NT2/D1 (cell line): ENCODE measurements around the gene GPNMB.
"Not testable (repeated sequence)": the region's sequence is repeated elsewhere in the genome, so short reads cannot be mapped to it uniquely, and the experiment has no call there.

Experiments used
- DNase-seq: peaks from one replicate; pipeline ENCODE4 v3.0.0-alpha.2; 2011; ENCODE audit warnings: low read depth, low spot score
- H3K27me3 ChIP-seq: 2 replicates; pipeline ENCODE4 v1.6.0; 2011; ENCODE audit warnings: mild to moderate bottlenecking; ENCODE audit not compliant: insufficient read length, insufficient read depth
- H3K36me3 ChIP-seq: 2 replicates; pipeline ENCODE4 v1.6.1; 2011; ENCODE audit warnings: mild to moderate bottlenecking, low read length, mixed read lengths; ENCODE audit not compliant: insufficient read depth, insufficient read length
- H3K4me1 ChIP-seq: 2 replicates; pipeline ENCODE4 v1.5.1; 2011; ENCODE audit not compliant: insufficient read depth, insufficient read length
- H3K4me3 ChIP-seq: 2 replicates; pipeline ENCODE4 v1.5.1; 2011; ENCODE audit warnings: low read depth; ENCODE audit not compliant: insufficient read length
- H3K9ac ChIP-seq: 2 replicates; pipeline ENCODE4 v1.6.0; 2011; ENCODE audit warnings: low read depth; ENCODE audit not compliant: insufficient read length
- H3K9me3 ChIP-seq: 2 replicates; pipeline ENCODE4 v1.5.1; 2011; ENCODE audit warnings: mild to moderate bottlenecking, low read length; ENCODE audit not compliant: insufficient read depth
- SUZ12 ChIP-seq: IDR thresholded peaks from 2 replicates; pipeline ENCODE4 v1.6.1; 2011; ENCODE audit not compliant: insufficient read length, insufficient read depth; ENCODE audit errors: extremely low read depth
- YY1 ChIP-seq: IDR thresholded peaks from 2 replicates; pipeline ENCODE4 v1.6.1; 2011; ENCODE audit not compliant: insufficient read length, insufficient read depth
- ZNF274 ChIP-seq: IDR thresholded peaks from 2 replicates; pipeline ENCODE4 v1.6.1; 2011; ENCODE audit warnings: mild to moderate bottlenecking, low read depth, low read length

Gene GPNMB

DNA sequence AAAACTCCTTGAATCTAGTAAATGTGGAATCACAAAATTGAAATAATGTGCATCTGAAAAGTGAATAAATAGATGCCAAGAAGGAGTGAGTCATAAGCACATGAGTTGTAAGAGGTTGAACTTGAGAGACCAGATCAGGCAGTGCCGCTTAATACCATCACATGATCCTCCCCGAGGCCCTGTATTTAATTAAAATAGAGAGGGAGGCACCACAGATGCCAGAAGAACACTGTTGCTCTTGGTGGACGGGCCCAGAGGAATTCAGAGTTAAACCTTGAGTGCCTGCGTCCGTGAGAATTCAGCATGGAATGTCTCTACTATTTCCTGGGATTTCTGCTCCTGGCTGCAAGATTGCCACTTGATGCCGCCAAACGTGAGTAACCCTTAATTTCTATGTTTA is at the start of gene GPNMB:
TSS of gene GPNMB (plus strand) at position 221 of the 400 bp plus-strand sequence. CDS start at position 304, 83 bp downstream.
- H3K4me3 ChIP-seq, result no peak within 1 kb of the TSS
- no peaks in the 10 kb centered on the region for H3K27me3 ChIP-seq
- H3K36me3 ChIP-seq, result no peaks in the 10 kb centered on the region
- no peak for TF ChIP-seq ZNF274
- TF ChIP-seq YY1, result no peak
- TF ChIP-seq SUZ12, result no peak
- H3K9me3 ChIP-seq, result no peaks in the 10 kb centered on the region
- peaks cover 7% of the 10 kb centered on the region for H3K4me1 ChIP-seq
- no peak within 1 kb of the TSS for H3K9ac ChIP-seq
- DNase-seq, result no peak

DNA sequence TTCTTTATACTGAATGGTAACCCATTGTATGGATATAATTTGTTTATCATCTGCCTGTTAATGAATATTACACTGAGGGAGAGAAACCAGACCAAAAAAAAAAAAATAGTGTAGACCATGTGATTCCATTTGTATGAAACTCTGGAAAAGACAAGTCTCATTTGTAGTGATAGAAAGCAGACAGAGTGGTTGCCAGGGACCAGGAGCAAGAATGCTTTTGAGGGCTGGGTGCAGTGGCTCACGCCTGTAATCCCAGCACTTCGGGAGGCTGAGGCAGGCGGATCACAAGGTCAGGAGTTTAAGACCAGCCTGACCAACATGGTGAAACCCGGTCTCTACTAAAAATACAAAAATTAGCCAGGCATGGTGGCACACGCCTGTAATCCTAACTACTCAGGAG is 48.8 kb upstream of the GPNMB start:
- H3K9me3 ChIP-seq, result peaks cover 19% of the 10 kb centered on the region
- H3K27me3 ChIP-seq, H3K4me1 ChIP-seq, DNase-seq, H3K4me3 ChIP-seq, H3K9ac ChIP-seq: not testable (repeated sequence)
- peaks cover 77% of the 10 kb centered on the region for H3K36me3 ChIP-seq

DNA sequence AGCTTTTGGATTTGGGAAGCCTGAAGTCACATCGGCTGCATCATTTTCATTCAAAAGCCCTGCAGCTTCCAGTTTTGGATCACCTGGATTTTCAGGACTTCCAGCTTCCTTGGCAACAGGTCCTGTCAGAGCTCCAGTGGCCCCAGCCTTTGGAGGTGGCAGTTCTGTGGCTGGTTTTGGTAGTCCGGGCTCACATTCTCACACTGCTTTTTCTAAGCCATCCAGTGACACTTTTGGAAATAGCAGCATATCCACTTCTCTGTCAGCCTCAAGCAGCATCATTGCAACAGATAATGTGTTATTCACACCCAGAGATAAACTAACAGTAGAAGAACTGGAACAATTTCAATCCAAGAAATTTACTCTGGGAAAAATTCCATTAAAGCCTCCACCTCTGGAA is 46.2 kb upstream of the GPNMB start:
- DNase-seq, result no peak
- H3K36me3 ChIP-seq, result peaks cover 65% of the 10 kb centered on the region
- no peaks in the 10 kb centered on the region for H3K27me3 ChIP-seq
- H3K9me3 ChIP-seq, result peaks cover 17% of the 10 kb centered on the region
- TF ChIP-seq SUZ12 (no peak), ZNF274 (no peak), YY1 (no peak)
- H3K9ac ChIP-seq, result no peak overlapping the region
- H3K4me1 ChIP-seq, result no peaks in the 10 kb centered on the region
- H3K4me3 ChIP-seq, result no peak overlapping the region

DNA sequence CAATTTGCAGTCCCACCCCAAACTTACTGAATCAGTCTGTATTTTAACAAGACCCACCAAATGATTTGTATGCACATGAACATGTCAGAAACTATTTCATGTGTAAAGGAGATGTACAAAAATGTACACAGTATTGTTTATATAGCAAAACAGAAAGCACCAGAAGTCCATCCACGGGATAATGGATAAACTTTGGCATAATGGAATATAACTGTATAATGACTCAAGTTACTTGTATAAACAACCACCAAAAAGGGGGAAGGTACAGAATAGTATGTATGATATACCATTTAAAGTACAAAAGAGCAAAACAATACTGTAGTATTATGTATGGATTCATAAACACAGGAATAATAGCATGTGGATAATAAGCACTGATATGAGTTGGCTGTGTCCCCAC is 42.3 kb upstream of the GPNMB start:
- H3K36me3 ChIP-seq, result peaks cover 34% of the 10 kb centered on the region
- H3K4me1 ChIP-seq, result no peaks in the 10 kb centered on the region
- H3K9me3 ChIP-seq, result peaks cover 12% of the 10 kb centered on the region; the same call in 1 of the 2 replicates
- no peaks in the 10 kb centered on the region for H3K27me3 ChIP-seq
- H3K4me3 ChIP-seq, result no peak overlapping the region
- no peak overlapping the region for H3K9ac ChIP-seq
- DNase-seq, result no peak
- TF ChIP-seq YY1 (no peak), ZNF274 (no peak), SUZ12 (no peak)

DNA sequence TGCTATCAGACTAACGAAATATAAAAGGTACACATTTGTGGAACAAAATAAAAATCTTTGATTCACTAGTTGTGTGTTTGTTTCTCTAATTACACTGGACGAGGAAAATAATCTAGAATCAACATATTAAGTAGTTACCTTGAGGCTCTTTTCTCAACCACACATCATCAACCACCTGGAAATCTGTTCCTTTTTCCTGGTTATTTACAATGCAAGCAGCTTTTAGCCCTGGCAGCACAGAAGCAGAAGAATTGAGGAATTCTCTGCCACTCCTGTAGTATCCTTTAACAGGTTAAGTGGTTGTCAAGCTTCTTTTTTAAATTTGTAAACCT is 41.0 kb upstream of the GPNMB start:
- H3K9me3 ChIP-seq, result no peaks in the 10 kb centered on the region
- H3K4me3 ChIP-seq, result no peak overlapping the region
- H3K9ac ChIP-seq, result no peak overlapping the region
- DNase-seq, result no peak
- no peak for TF ChIP-seq YY1
- no peak for TF ChIP-seq ZNF274
- TF ChIP-seq SUZ12, result no peak
- no peaks in the 10 kb centered on the region for H3K4me1 ChIP-seq
- H3K27me3 ChIP-seq, result no peaks in the 10 kb centered on the region
- H3K36me3 ChIP-seq, result peaks cover 21% of the 10 kb centered on the region

DNA sequence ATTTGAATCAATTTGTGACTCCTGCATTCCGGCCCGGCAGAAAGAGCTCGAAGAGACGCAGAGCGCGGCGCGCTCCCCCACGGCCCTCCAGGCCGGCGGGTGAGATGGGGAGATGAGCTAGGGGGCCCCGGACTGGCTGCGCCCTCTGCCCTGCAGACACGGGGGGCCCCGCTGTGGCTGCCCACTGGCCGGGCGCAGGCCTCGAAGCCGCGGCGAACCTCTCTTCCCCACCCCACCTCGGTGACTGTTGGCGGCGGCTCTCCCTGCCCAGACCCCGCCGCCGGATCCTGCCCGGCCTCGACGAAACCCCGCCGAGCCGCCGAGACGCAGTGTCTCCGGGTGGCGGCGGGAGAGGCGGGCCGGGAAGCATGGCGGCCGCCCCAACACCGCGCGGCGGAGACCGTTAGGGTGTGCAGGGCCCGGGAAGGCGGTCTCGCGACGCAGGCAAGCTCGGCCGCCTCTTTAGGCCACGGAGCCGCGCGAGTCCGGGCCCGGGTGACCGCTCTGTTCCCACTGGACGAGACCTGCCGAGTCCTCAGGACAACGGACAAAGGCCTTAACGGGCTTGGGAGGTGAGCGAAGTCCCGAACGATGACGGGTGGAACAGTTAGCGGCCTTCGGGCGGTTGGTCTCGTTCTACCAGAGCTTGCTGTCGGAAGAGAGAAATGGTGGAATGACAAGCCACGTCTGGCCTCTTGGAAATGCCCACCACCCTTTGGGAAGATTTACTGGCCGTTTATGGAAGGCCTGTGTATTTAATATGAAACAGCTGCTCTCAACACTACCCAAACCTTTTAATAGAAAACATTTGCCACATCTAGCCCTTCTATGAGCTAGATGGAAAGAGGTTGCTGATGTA is 40.4 kb upstream of the GPNMB start:
- no peaks in the 10 kb centered on the region for H3K9me3 ChIP-seq
- DNase-seq, result no peak
- no peaks in the 10 kb centered on the region for H3K27me3 ChIP-seq
- peaks cover 15% of the 10 kb centered on the region for H3K36me3 ChIP-seq
- TF ChIP-seq SUZ12 (no peak), YY1 (no peak), ZNF274 (no peak)
- no peak overlapping the region for H3K9ac ChIP-seq
- H3K4me3 ChIP-seq, result no peak overlapping the region
- no peaks in the 10 kb centered on the region for H3K4me1 ChIP-seq

DNA sequence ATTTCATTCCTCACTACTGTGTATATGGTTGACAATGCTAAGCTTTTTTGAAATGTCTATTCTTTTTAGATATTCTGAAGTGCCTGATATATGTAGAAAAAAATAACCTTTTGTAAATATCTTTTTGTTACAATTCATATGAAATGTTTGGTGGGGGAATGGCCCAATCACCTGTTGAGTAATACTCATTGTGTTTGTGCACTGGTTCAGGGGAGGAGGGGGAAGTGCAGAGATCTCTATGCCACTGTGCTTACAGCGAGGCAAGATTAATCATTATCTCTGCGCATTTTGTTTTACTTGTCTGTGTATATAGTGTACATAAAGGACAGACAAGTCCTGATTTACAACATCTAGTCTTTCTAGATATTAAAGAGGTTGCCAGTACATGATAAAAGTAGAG is 39.6 kb upstream of the GPNMB start:
- no peak for TF ChIP-seq ZNF274
- no peak for TF ChIP-seq YY1
- no peak for TF ChIP-seq SUZ12
- Histone ChIP-seq H3K36me3 (peaks cover 8% of the 10 kb centered on the region), H3K27me3 (no peaks in the 10 kb centered on the region), H3K4me1 (no peaks in the 10 kb centered on the region), H3K9me3 (no peaks in the 10 kb centered on the region), H3K9ac (no peak overlapping the region), H3K4me3 (no peak overlapping the region)
- no peak for DNase-seq
